ENCODE results near the gene GFOD1. TPM values are rescaled to one million over a fixed set of nuclear protein-coding genes. Genes with fewer than 3 reads are reported as not detected.
A peak's percentile ranks its signal among the peaks of the same experiment; 100 is the strongest.

The GFOD1 gene
- polyA plus RNA-seq, 1 of the 3 experiments (the other 2 are of a cell fraction) = 1.6 TPM

- ChIA-PET CTCF (interaction anchor here (0.9 to 1.3 kb wide), 3 partner anchors 15 to 207 kb away, joined by 3 to 4 read pairs (median 4); no protein-coding TSS in a partner anchor), POLR2A (no interaction called here)
- H3K4me3 ChIP-seq (ENCODE audit: low read depth in 2 of 2, low read length in 1 of 2) = no peak overlapping the region
- DNase-seq = peak; percentile 32
- no peak overlapping the region for H2AFZ ChIP-seq (ENCODE audit: low read depth)
- H4K20me1 ChIP-seq (ENCODE audit: insufficient read depth) = no peaks in the 10 kb centered on the region
- no peaks in the 10 kb centered on the region for H3K36me3 ChIP-seq (replicated peaks in 1 of 2; ENCODE audit: control insufficient read depth in 1 of 2, insufficient read depth in 2 of 2, low read length in 1 of 2)
- no peaks in the 10 kb centered on the region for H3K9me3 ChIP-seq
- no peak overlapping the region for H3K4me2 ChIP-seq
- peaks cover 0 to 20% of the 10 kb centered on the region in 2 experiments; a peak in 1 of 4 replicates for H3K4me1 ChIP-seq (ENCODE audit: control insufficient read depth in 1 of 2, insufficient read depth in 2 of 2, low read depth in 1 of 2, low read length in 1 of 2)
- no peaks in the 10 kb centered on the region for H3K27me3 ChIP-seq (ENCODE audit: insufficient read depth)
- no peaks in the 10 kb centered on the region for H3K9me2 ChIP-seq
- no peak overlapping the region for H3K27ac ChIP-seq (ENCODE audit: low read depth in 2 of 2, low read length in 1 of 2)
- no peak for TF ChIP-seq SIN3A (IDR thresholded peaks at IDR 0.05; ENCODE audit: borderline replicate concordance, low read depth, low read length)
- TF ChIP-seq JUND (IDR thresholded peaks at IDR 0.05) = no peak
- no peak for TF ChIP-seq FOXM1 (IDR thresholded peaks at IDR 0.05; ENCODE audit: low read depth)
- TF ChIP-seq ZBTB33 (IDR thresholded peaks at IDR 0.05; ENCODE audit: borderline replicate concordance, low read depth) = no peak
- no peak for TF ChIP-seq TEAD4 (IDR thresholded peaks at IDR 0.05; ENCODE audit: borderline replicate concordance, insufficient read depth)
- no peak for TF ChIP-seq FOSL2 (IDR thresholded peaks at IDR 0.05; ENCODE audit: borderline replicate concordance, low read depth)
- no peak for TF ChIP-seq RXRA (IDR thresholded peaks at IDR 0.05; ENCODE audit: borderline replicate concordance, low read depth)
- TF ChIP-seq NRF1 (IDR thresholded peaks at IDR 0.05; ENCODE audit: low read depth, low read length) = no peak
- no peak for TF ChIP-seq FOXJ3 (CRISPR knock-in tag; IDR thresholded peaks at IDR 0.05)
- no peak for TF ChIP-seq YY1 (IDR thresholded peaks at IDR 0.05; ENCODE audit: low read depth)
- TF ChIP-seq POLR2AphosphoS5 (IDR thresholded peaks at IDR 0.05; ENCODE audit: low read depth, low read length) = no peak
- TF ChIP-seq, protein P1, sequence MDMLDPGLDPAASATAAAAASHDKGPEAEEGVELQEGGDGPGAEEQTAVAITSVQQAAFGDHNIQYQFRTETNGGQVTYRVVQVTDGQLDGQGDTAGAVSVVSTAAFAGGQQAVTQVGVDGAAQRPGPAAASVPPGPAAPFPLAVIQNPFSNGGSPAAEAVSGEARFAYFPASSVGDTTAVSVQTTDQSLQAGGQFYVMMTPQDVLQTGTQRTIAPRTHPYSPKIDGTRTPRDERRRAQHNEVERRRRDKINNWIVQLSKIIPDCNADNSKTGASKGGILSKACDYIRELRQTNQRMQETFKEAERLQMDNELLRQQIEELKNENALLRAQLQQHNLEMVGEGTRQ (IDR thresholded peaks at IDR 0.05; ENCODE audit: borderline replicate concordance, low read depth, low read length) = no peak
- no peak for TF ChIP-seq REST (IDR thresholded peaks at IDR 0.05; ENCODE audit: low read depth, low read length)
- TF ChIP-seq RCOR1 (IDR thresholded peaks at IDR 0.05; ENCODE audit: low read length) = no peak
- TF ChIP-seq TAF1 (IDR thresholded peaks at IDR 0.05; ENCODE audit: borderline replicate concordance, low read depth, low read length) = no peak
- TF ChIP-seq RAD21 (IDR thresholded peaks at IDR 0.05; ENCODE audit: low read length) = no peak
- no peak overlapping the region for H3K9ac ChIP-seq
- no peaks in the 10 kb centered on the region for H3K79me2 ChIP-seq (ENCODE audit: insufficient read depth)
- WGBS (ENCODE audit: low lambda C conversion rate) = 94% methylated on average over 7 of the region's 7 CpGs
- no peaks in the 10 kb centered on the region for H3F3A ChIP-seq (replicated peaks; ENCODE audit: insufficient read depth)
Measured at GRCh38 chr6:13368079-13368730, 119.2 kb downstream of the GFOD1 start.
